GM23338 (cell line): ENCODE measurements around the gene HHAT. TPM values are rescaled to one million over a fixed set of nuclear protein-coding genes. Genes with fewer than 3 reads are reported as not detected.

ENCODE experiments used
- ATAC-seq: fragments of 200-7000 bp; cut with Tn5 transposase; 3 replicates; pipeline ENCODE4 v1.9.1; 2020
- DNase-seq: peaks from one replicate; pipeline ENCODE4 v3.0.0-alpha.2; 2015; ENCODE audit warnings: low spot score
- H2AFZ ChIP-seq: fragments of 200-600 bp; sonication (generic); 2 replicates; pipeline ENCODE4 v1.8.0; 2016; ENCODE audit warnings: antibody characterized with exemption, mild to moderate bottlenecking, moderate library complexity
- H3F3A ChIP-seq: fragments of 200-600 bp; sonication (generic); replicated peaks from 2 replicates; pipeline ENCODE4 v1.8.0; 2017; ENCODE audit warnings: antibody characterized with exemption, mixed run types, low read depth
- H3K27ac ChIP-seq: fragments of 200-600 bp; sonication (generic); 2 replicates; pipeline ENCODE4 v1.6.1; 2016; ENCODE audit warnings: low read depth
- H3K27me3 ChIP-seq: fragments of 200-600 bp; sonication (generic); 2 replicates; pipeline ENCODE4 v1.8.0; 2016; ENCODE audit warnings: mild to moderate bottlenecking, mixed run types, moderate library complexity; ENCODE audit not compliant: insufficient read depth
- H3K36me3 ChIP-seq: fragments of 200-600 bp; sonication (generic); 2 replicates; pipeline ENCODE4 v1.8.0; 2016; ENCODE audit warnings: mild to moderate bottlenecking; ENCODE audit not compliant: insufficient read depth
- H3K4me1 ChIP-seq: fragments of 200-600 bp; sonication (generic); 2 replicates; pipeline ENCODE4 v1.8.0; 2016; ENCODE audit warnings: mild to moderate bottlenecking, moderate library complexity; ENCODE audit not compliant: insufficient read depth
- H3K4me2 ChIP-seq: fragments of 200-600 bp; sonication (generic); 2 replicates; pipeline ENCODE4 v1.7.1; 2017; ENCODE audit warnings: mixed run types
- H3K4me3 ChIP-seq: fragments of 200-600 bp; sonication (generic); 2 replicates; pipeline ENCODE4 v1.6.1; 2016; ENCODE audit warnings: mixed run types
- H3K79me2 ChIP-seq: fragments of 200-600 bp; sonication (generic); replicated peaks from 2 replicates; pipeline ENCODE4 v1.8.0; 2017; ENCODE audit warnings: mild to moderate bottlenecking; ENCODE audit not compliant: insufficient read depth
- H3K9me2 ChIP-seq: fragments of 200-600 bp; sonication (generic); 2 replicates; pipeline ENCODE4 v1.8.0; 2017; ENCODE audit not compliant: insufficient read depth
- H4K20me1 ChIP-seq: fragments of 200-600 bp; sonication (generic); replicated peaks from 2 replicates; pipeline ENCODE4 v1.8.0; 2017; ENCODE audit warnings: mild to moderate bottlenecking; ENCODE audit not compliant: insufficient read depth
- H3K27ac Mint-ChIP-seq: 2 replicates; pipeline ENCODE4 v1.8.0; 2020; ENCODE audit warnings: inconsistent platforms, mild to moderate bottlenecking, moderate library complexity, mixed read lengths
- H3K27me3 Mint-ChIP-seq: 3 replicates; pipeline ENCODE4 v1.8.0; 2022; ENCODE audit warnings: low read depth, mild to moderate bottlenecking, moderate library complexity, mixed read lengths, inconsistent platforms; ENCODE audit not compliant: insufficient read depth, poor library complexity
- H3K36me3 Mint-ChIP-seq: 3 replicates; pipeline ENCODE4 v1.8.0; 2021; ENCODE audit warnings: low read depth, mild to moderate bottlenecking, inconsistent platforms, moderate library complexity, mixed read lengths
- H3K4me1 Mint-ChIP-seq: 3 replicates; pipeline ENCODE4 v1.8.0; 2020; ENCODE audit warnings: mild to moderate bottlenecking, inconsistent platforms, mixed read lengths
- H3K4me3 Mint-ChIP-seq: 3 replicates; pipeline ENCODE4 v1.8.0; 2021; ENCODE audit warnings: moderate library complexity, mild to moderate bottlenecking, inconsistent platforms, mixed read lengths
- H3K9me3 Mint-ChIP-seq: 3 replicates; pipeline ENCODE4 v1.8.0; 2020; ENCODE audit warnings: moderate library complexity, mild to moderate bottlenecking, inconsistent platforms, mixed read lengths
- CREB1 ChIP-seq: fragments of 250-450 bp; sonication (Bioruptor Pico); IDR thresholded peaks from 2 replicates; pipeline ENCODE4 v1.5.0; 2020; ENCODE audit warnings: low read depth, mild to moderate bottlenecking, moderate library complexity
- CTCF ChIP-seq, 2 experiments: fragments of 200-600 bp in 1 of 2; sonication (generic) in 1 of 2; conservative IDR thresholded peaks; 2 replicates each; pipeline versions ENCODE4 v1.5.1 to v1.6.1; 2016 to 2017; ENCODE audit warnings: antibody characterized with exemption in 2 of 2, low read depth in 2 of 2, mild to moderate bottlenecking in 2 of 2, moderate library complexity in 1 of 2
- ETS1 ChIP-seq: IDR thresholded peaks from 2 replicates; pipeline ENCODE4 v1.6.1; 2016; ENCODE audit warnings: antibody characterized with exemption
- EZH2 ChIP-seq: fragments of 200-600 bp; sonication (generic); IDR thresholded peaks from one replicate; pipeline ENCODE4 v1.8.0; 2017; ENCODE audit warnings: antibody characterized with exemption, mild to moderate bottlenecking, low read depth; ENCODE audit not compliant: unreplicated experiment
- EZH2phosphoT487 ChIP-seq: fragments of 200-600 bp; sonication (generic); IDR thresholded peaks from one replicate; pipeline ENCODE4 v1.8.1; 2018; ENCODE audit warnings: antibody characterized with exemption; ENCODE audit not compliant: unreplicated experiment
- JUNB ChIP-seq: IDR thresholded peaks from one replicate; pipeline ENCODE4 v1.6.1; 2016; ENCODE audit warnings: antibody characterized with exemption; ENCODE audit not compliant: unreplicated experiment
- NANOG ChIP-seq: IDR thresholded peaks from 2 replicates; pipeline ENCODE4 v1.6.1; 2016; ENCODE audit warnings: antibody characterized with exemption, borderline replicate concordance
- POLR2AphosphoS5 ChIP-seq: IDR thresholded peaks from 2 replicates; pipeline ENCODE4 v1.6.1; 2016; ENCODE audit warnings: antibody characterized with exemption, low read depth
- STAT1 ChIP-seq: IDR thresholded peaks from one replicate; pipeline ENCODE4 v1.6.1; 2016; ENCODE audit warnings: antibody characterized with exemption; ENCODE audit not compliant: unreplicated experiment
- ZNF114 ChIP-seq: fragments of 250-450 bp; sonication (Bioruptor Pico); IDR thresholded peaks from 2 replicates; pipeline ENCODE4 v1.5.0; 2020; ENCODE audit warnings: mild to moderate bottlenecking, moderate library complexity
- ZNF331 ChIP-seq: fragments of 250-450 bp; sonication (Bioruptor Pico); IDR thresholded peaks from 2 replicates; pipeline ENCODE4 v1.5.0; 2020; ENCODE audit warnings: low read depth, mild to moderate bottlenecking, moderate library complexity
- polyA plus RNA-seq: library from polyadenylated mRNA; unstranded; fragments of >200 nt; fragmentation: Nextera tagmentation; extraction: Ambion mirVana; gene quantifications from 2 replicates; pipeline ENCODE4 v1.2.1, GENCODE V29; 2016
- total RNA-seq: library from RNA; depleted of rRNA; stranded (reverse); fragments of >200 nt; shearing (Covaris generic); gene quantifications from 2 replicates; pipeline ENCODE4 v1.2.3, GENCODE V29; 2014
- TF ChIP-seq, protein P1 (sequence below): IDR thresholded peaks from one replicate; pipeline ENCODE4 v1.6.1; 2018; ENCODE audit warnings: antibody characterized with exemption; ENCODE audit not compliant: unreplicated experiment
- TF ChIP-seq, protein P2 (sequence below): fragments of 250-450 bp; sonication (Bioruptor Pico); IDR thresholded peaks from 2 replicates; pipeline ENCODE4 v1.5.0; 2020; ENCODE audit warnings: mild to moderate bottlenecking, moderate library complexity

HHAT gene
- total and polyA plus RNA-seq, 2 experiments from 2014 or later = 0.11 to 0.66 TPM

- no peaks in the 10 kb centered on the region for H3K36me3 Mint-ChIP-seq
- H3K4me1 ChIP-seq = no peaks in the 10 kb centered on the region
- no peak for DNase-seq
Measured at GRCh38 chr1:210646258-210646616, 317.5 kb downstream of the HHAT start.

More at GRCh38 chr1:210646258-210646616, 317.5 kb downstream of the HHAT start:
- H4K20me1 ChIP-seq = no peaks in the 10 kb centered on the region
- H3K36me3 ChIP-seq = no peaks in the 10 kb centered on the region
- Mint-ChIP-seq H3K27ac (no peak overlapping the region), H3K4me1 (peaks cover 5% of the 10 kb centered on the region; the same call in 1 of the 3 replicates), H3K9me3 (no peaks in the 10 kb centered on the region), H3K27me3 (no peaks in the 10 kb centered on the region), H3K4me3 (no peak overlapping the region)
- peak overlapping the region; percentile 69; the same call in 1 of the 2 replicates for H2AFZ ChIP-seq
- H3K27me3 ChIP-seq = no peaks in the 10 kb centered on the region
- no peaks in the 10 kb centered on the region for H3F3A ChIP-seq
- no peak for ATAC-seq
- TF ChIP-seq NANOG (no peak), EZH2 (no peak), ETS1 (no peak), CTCF (conservative IDR thresholded peaks at IDR 0.05; ENCODE audit: low read depth in 2 of 2) (no peak), POLR2AphosphoS5 (no peak), JUNB (no peak), ZNF331 (no peak), STAT1 (no peak), CREB1 (no peak), EZH2phosphoT487 (no peak), ZNF114 (CRISPR knock-in tag) (no peak)
- TF ChIP-seq, protein P1, sequence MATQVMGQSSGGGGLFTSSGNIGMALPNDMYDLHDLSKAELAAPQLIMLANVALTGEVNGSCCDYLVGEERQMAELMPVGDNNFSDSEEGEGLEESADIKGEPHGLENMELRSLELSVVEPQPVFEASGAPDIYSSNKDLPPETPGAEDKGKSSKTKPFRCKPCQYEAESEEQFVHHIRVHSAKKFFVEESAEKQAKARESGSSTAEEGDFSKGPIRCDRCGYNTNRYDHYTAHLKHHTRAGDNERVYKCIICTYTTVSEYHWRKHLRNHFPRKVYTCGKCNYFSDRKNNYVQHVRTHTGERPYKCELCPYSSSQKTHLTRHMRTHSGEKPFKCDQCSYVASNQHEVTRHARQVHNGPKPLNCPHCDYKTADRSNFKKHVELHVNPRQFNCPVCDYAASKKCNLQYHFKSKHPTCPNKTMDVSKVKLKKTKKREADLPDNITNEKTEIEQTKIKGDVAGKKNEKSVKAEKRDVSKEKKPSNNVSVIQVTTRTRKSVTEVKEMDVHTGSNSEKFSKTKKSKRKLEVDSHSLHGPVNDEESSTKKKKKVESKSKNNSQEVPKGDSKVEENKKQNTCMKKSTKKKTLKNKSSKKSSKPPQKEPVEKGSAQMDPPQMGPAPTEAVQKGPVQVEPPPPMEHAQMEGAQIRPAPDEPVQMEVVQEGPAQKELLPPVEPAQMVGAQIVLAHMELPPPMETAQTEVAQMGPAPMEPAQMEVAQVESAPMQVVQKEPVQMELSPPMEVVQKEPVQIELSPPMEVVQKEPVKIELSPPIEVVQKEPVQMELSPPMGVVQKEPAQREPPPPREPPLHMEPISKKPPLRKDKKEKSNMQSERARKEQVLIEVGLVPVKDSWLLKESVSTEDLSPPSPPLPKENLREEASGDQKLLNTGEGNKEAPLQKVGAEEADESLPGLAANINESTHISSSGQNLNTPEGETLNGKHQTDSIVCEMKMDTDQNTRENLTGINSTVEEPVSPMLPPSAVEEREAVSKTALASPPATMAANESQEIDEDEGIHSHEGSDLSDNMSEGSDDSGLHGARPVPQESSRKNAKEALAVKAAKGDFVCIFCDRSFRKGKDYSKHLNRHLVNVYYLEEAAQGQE = no peak
- TF ChIP-seq, protein P2, sequence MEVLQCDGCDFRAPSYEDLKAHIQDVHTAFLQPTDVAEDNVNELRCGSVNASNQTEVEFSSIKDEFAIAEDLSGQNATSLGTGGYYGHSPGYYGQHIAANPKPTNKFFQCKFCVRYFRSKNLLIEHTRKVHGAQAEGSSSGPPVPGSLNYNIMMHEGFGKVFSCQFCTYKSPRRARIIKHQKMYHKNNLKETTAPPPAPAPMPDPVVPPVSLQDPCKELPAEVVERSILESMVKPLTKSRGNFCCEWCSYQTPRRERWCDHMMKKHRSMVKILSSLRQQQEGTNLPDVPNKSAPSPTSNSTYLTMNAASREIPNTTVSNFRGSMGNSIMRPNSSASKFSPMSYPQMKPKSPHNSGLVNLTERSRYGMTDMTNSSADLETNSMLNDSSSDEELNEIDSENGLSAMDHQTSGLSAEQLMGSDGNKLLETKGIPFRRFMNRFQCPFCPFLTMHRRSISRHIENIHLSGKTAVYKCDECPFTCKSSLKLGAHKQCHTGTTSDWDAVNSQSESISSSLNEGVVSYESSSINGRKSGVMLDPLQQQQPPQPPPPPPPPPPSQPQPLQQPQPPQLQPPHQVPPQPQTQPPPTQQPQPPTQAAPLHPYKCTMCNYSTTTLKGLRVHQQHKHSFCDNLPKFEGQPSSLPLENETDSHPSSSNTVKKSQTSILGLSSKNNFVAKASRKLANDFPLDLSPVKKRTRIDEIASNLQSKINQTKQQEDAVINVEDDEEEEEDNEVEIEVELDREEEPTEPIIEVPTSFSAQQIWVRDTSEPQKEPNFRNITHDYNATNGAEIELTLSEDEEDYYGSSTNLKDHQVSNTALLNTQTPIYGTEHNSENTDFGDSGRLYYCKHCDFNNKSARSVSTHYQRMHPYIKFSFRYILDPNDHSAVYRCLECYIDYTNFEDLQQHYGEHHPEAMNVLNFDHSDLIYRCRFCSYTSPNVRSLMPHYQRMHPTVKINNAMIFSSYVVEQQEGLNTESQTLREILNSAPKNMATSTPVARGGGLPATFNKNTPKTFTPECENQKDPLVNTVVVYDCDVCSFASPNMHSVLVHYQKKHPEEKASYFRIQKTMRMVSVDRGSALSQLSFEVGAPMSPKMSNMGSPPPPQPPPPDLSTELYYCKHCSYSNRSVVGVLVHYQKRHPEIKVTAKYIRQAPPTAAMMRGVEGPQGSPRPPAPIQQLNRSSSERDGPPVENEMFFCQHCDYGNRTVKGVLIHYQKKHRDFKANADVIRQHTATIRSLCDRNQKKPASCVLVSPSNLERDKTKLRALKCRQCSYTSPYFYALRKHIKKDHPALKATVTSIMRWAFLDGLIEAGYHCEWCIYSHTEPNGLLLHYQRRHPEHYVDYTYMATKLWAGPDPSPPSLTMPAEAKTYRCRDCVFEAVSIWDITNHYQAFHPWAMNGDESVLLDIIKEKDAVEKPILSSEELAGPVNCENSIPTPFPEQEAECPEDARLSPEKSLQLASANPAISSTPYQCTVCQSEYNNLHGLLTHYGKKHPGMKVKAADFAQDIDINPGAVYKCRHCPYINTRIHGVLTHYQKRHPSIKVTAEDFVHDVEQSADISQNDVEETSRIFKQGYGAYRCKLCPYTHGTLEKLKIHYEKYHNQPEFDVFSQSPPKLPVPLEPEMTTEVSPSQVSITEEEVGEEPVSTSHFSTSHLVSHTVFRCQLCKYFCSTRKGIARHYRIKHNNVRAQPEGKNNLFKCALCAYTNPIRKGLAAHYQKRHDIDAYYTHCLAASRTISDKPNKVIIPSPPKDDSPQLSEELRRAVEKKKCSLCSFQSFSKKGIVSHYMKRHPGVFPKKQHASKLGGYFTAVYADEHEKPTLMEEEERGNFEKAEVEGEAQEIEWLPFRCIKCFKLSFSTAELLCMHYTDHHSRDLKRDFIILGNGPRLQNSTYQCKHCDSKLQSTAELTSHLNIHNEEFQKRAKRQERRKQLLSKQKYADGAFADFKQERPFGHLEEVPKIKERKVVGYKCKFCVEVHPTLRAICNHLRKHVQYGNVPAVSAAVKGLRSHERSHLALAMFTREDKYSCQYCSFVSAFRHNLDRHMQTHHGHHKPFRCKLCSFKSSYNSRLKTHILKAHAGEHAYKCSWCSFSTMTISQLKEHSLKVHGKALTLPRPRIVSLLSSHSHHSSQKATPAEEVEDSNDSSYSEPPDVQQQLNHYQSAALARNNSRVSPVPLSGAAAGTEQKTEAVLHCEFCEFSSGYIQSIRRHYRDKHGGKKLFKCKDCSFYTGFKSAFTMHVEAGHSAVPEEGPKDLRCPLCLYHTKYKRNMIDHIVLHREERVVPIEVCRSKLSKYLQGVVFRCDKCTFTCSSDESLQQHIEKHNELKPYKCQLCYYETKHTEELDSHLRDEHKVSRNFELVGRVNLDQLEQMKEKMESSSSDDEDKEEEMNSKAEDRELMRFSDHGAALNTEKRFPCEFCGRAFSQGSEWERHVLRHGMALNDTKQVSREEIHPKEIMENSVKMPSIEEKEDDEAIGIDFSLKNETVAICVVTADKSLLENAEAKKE (CRISPR knock-in tag) = no peak
- no peaks in the 10 kb centered on the region for H3K79me2 ChIP-seq
- H3K9me2 ChIP-seq = no peaks in the 10 kb centered on the region
- H3K4me3 ChIP-seq = no peak overlapping the region
- H3K27ac ChIP-seq = no peak overlapping the region
- H3K4me2 ChIP-seq = no peak overlapping the region
